ENCODE data around the gene MAX. TPM values are rescaled to one million over a fixed set of nuclear protein-coding genes. Genes with fewer than 3 reads are reported as not detected.

Gene MAX
- total and polyA plus RNA-seq, 2 of the 4 experiments (the other 2 are of a cell fraction) = 45.2 to 51.8 TPM

GRCh38 chr14:65106736-65107135 lies 4.4 kb upstream of the MAX start:
- H2BK15ac ChIP-seq (ENCODE audit: low read depth, low read length) = no peak overlapping the region
- intact Hi-C loops (cut with micrococcal nuclease) = no loop called here
- peaks cover 4% of the 10 kb centered on the region; the same call in 1 of the 2 replicates for H3K9me1 ChIP-seq (ENCODE audit: insufficient read depth, low read length)
- no peak overlapping the region for H3K23ac ChIP-seq (ENCODE audit: low read depth, low read length)
- no peaks in the 10 kb centered on the region for H3K36me3 ChIP-seq (ENCODE audit: control insufficient read depth, insufficient read depth, low read length)
- H3K4ac ChIP-seq (ENCODE audit: low read depth, low read length) = no peak overlapping the region
- dilution Hi-C loops (cut with HindIII; ENCODE audit: low sequenced_read_pairs, unreplicated experiment) = no loop called here
- no CpG with 5 or more reads among the region's 1 CpG for WGBS, 2 experiments (ENCODE audit: extremely low coverage in 2 of 2, insufficient read length in 1 of 2)
- no peak for TF ChIP-seq RFX5 (IDR thresholded peaks at IDR 0.05; ENCODE audit: low read depth, low read length)
- no peak for TF ChIP-seq RAD21 (IDR thresholded peaks at IDR 0.05; ENCODE audit: low read length)
- no peak for TF ChIP-seq MXI1 (IDR thresholded peaks at IDR 0.05; ENCODE audit: borderline replicate concordance, low read depth, low read length)
- no peak for TF ChIP-seq USF2 (IDR thresholded peaks at IDR 0.05; ENCODE audit: low read depth, low read length)
- no peak for TF ChIP-seq POLR2A (IDR thresholded peaks at IDR 0.05; ENCODE audit: low read depth, low read length)
- no peak for TF ChIP-seq SMC3 (IDR thresholded peaks at IDR 0.05; ENCODE audit: low read depth, low read length)
- no peak for TF ChIP-seq NFE2L2 (IDR thresholded peaks at IDR 0.05; ENCODE audit: low read depth, low read length)
- no peak for TF ChIP-seq CEBPB (IDR thresholded peaks at IDR 0.05; ENCODE audit: low read depth, low read length)
- H2BK20ac ChIP-seq (ENCODE audit: low read depth, low read length) = no peak overlapping the region
- H4K91ac ChIP-seq (ENCODE audit: insufficient read depth, low read depth, low read length) = no peak overlapping the region
- H3K4me2 ChIP-seq (ENCODE audit: low read depth, low read length) = no peak overlapping the region
- ATAC-seq (ENCODE audit: low read depth) (no peak), DNase-seq (no peak)
- peaks cover 12% of the 10 kb centered on the region for H3K27me3 ChIP-seq (ENCODE audit: control insufficient read depth, insufficient read depth, low read length)
- POLR2A ChIA-PET (ENCODE audit: unreplicated experiment) = interaction anchor here (0.7 kb wide), 1 partner anchor 180 kb away, joined by 30 read pairs; no protein-coding TSS in a partner anchor
- H4K5ac ChIP-seq (ENCODE audit: low read depth, low read length) = no peak overlapping the region
- no TSS peak for BruUV-seq (replicated peaks)
- H3K79me1 ChIP-seq (ENCODE audit: low read depth in 1 of 2, low read length in 2 of 2) = peaks cover 0 to 4% of the 10 kb centered on the region in 2 experiments; a peak in 1 of 4 replicates
- no peak overlapping the region for H3K9ac ChIP-seq (ENCODE audit: low read depth, low read length)
- no peak overlapping the region for H3K4me3 ChIP-seq (ENCODE audit: insufficient read depth, low read depth, low read length)
- no peak overlapping the region for H2BK5ac ChIP-seq (ENCODE audit: low read depth, low read length, poor library complexity, severe bottlenecking)
- in situ Hi-C loops (cut with MboI; ENCODE audit: low sequenced_read_pairs) = no loop called here
- no peaks in the 10 kb centered on the region for H3K4me1 ChIP-seq (ENCODE audit: control insufficient read depth, insufficient read depth, low read length)
- no peak overlapping the region for H3K18ac ChIP-seq (ENCODE audit: low read depth, low read length)
- no peak overlapping the region for H3K56ac ChIP-seq (ENCODE audit: extremely low read depth, insufficient read depth, low read length)
- no peaks in the 10 kb centered on the region for H3K9me3 ChIP-seq (ENCODE audit: control insufficient read depth, insufficient read depth, low read length)
- no peak overlapping the region for H2BK120ac ChIP-seq (ENCODE audit: low read depth, low read length)
- no peak overlapping the region for H2AK9ac ChIP-seq (replicated peaks; ENCODE audit: low read depth, low read length, poor library complexity)
- H3K27ac ChIP-seq (ENCODE audit: insufficient read depth, low read length) = no peak overlapping the region
- no peak overlapping the region for H2AK5ac ChIP-seq (ENCODE audit: low read depth, low read length)
- H4K20me1 ChIP-seq (ENCODE audit: insufficient read depth, low read length) = no peaks in the 10 kb centered on the region
- no peak overlapping the region for H4K8ac ChIP-seq (ENCODE audit: low read depth in 2 of 2, low read length in 2 of 2)
- CTCF ChIA-PET = interaction anchor here (0.6 kb wide), 1 partner anchor 1162 kb away, joined by 3 read pairs; no protein-coding TSS in a partner anchor
- H2AFZ ChIP-seq (replicated peaks; ENCODE audit: low read length, poor library complexity) = no peak overlapping the region
- no peak overlapping the region for H3K14ac ChIP-seq (replicated peaks; ENCODE audit: low read depth, low read length)

Data from IMR-90 (cell line).